ENCODE results near the gene UPF3A.

DNA sequence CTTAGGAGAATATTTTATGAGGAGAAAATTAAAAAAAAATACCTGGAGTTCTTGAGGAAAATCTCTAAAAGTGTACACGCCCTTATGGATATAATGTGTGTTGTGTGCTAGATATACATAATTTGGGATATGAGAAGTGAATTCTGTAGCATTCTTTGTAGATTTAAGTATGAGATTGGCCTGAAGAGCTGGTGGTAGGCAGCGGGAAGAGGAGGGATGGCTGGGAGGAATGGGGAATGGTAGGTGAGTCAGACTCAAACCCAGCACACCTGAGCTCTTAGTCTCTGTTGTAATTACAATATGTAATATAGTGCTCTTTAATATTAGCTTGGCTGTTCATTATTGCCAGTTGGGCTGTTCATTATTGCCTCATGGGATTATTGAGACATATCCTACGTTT lies 39.9 kb downstream of the UPF3A start:
- TF ChIP-seq, protein P1, sequence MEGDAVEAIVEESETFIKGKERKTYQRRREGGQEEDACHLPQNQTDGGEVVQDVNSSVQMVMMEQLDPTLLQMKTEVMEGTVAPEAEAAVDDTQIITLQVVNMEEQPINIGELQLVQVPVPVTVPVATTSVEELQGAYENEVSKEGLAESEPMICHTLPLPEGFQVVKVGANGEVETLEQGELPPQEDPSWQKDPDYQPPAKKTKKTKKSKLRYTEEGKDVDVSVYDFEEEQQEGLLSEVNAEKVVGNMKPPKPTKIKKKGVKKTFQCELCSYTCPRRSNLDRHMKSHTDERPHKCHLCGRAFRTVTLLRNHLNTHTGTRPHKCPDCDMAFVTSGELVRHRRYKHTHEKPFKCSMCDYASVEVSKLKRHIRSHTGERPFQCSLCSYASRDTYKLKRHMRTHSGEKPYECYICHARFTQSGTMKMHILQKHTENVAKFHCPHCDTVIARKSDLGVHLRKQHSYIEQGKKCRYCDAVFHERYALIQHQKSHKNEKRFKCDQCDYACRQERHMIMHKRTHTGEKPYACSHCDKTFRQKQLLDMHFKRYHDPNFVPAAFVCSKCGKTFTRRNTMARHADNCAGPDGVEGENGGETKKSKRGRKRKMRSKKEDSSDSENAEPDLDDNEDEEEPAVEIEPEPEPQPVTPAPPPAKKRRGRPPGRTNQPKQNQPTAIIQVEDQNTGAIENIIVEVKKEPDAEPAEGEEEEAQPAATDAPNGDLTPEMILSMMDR (conservative IDR thresholded peaks at IDR 0.05 in 1 of 2, IDR thresholded peaks at IDR 0.05 in 1 of 2; ENCODE audit: extremely low read depth in 1 of 2, insufficient read depth in 1 of 2, low read depth in 1 of 2, low read length in 2 of 2): no peak
- TF ChIP-seq EZH2 (IDR thresholded peaks at IDR 0.05; ENCODE audit: borderline replicate concordance, low read length): no peak

Data from mammary epithelial cell (primary cell).